DOHH2 (cell line): ENCODE results near the gene FAM53B.

Experiments
- H3F3A ChIP-seq: fragments of 200-600 bp; sonication (generic), shearing (Covaris generic); 2 replicates; pipeline ENCODE4 v1.6.0; 2016; ENCODE audit warnings: antibody characterized with exemption, mild to moderate bottlenecking; ENCODE audit not compliant: control insufficient read depth, insufficient read depth
- H3K27ac ChIP-seq: fragments of 200-600 bp; sonication (generic); 2 replicates; pipeline ENCODE4 v1.5.1; 2014; ENCODE audit warnings: low read depth, mild to moderate bottlenecking, low read length, moderate library complexity
- H3K27me3 ChIP-seq: fragments of 200-600 bp; sonication (generic); 2 replicates; pipeline ENCODE4 v1.6.1; 2014; ENCODE audit warnings: mild to moderate bottlenecking, low read length, mixed read lengths; ENCODE audit not compliant: control insufficient read depth
- H3K36me3 ChIP-seq: fragments of 200-600 bp; sonication (generic); 2 replicates; pipeline ENCODE4 v1.6.1; 2014; ENCODE audit warnings: mild to moderate bottlenecking, low read length, moderate library complexity, mixed read lengths; ENCODE audit not compliant: control insufficient read depth
- H3K4me1 ChIP-seq: fragments of 200-600 bp; sonication (generic); 2 replicates; pipeline ENCODE4 v1.6.1; 2014; ENCODE audit warnings: mild to moderate bottlenecking, low read length, mixed read lengths; ENCODE audit not compliant: control insufficient read depth
- H3K4me2 ChIP-seq: fragments of 200-600 bp; sonication (generic); 2 replicates; pipeline ENCODE4 v1.6.0; 2014; ENCODE audit warnings: mild to moderate bottlenecking, low read length, moderate library complexity
- H3K4me3 ChIP-seq: fragments of 200-600 bp; sonication (generic); 2 replicates; pipeline ENCODE4 v1.5.1; 2014; ENCODE audit warnings: mild to moderate bottlenecking, low read length, mixed read lengths
- H3K79me2 ChIP-seq: fragments of 200-600 bp; sonication (generic); 2 replicates; pipeline ENCODE4 v1.6.1; 2014; ENCODE audit warnings: mild to moderate bottlenecking, low read length, mixed read lengths; ENCODE audit not compliant: control insufficient read depth
- H3K9me2 ChIP-seq: fragments of 200-600 bp; sonication (generic); replicated peaks from 2 replicates; pipeline ENCODE4 v1.6.1; 2014; ENCODE audit warnings: mild to moderate bottlenecking, low read length, mixed read lengths; ENCODE audit not compliant: control insufficient read depth
- H3K9me3 ChIP-seq: fragments of 200-600 bp; sonication (generic); 2 replicates; pipeline ENCODE4 v1.6.1; 2014; ENCODE audit warnings: antibody characterized with exemption, low read length, mixed read lengths; ENCODE audit not compliant: control insufficient read depth, insufficient read depth
- H4K20me1 ChIP-seq: fragments of 200-600 bp; sonication (generic); 2 replicates; pipeline ENCODE4 v1.6.0; 2014; ENCODE audit warnings: low read depth, mild to moderate bottlenecking, antibody characterized with exemption, low read length, moderate library complexity; ENCODE audit not compliant: control insufficient read depth, insufficient read depth
- CTCF ChIP-seq: fragments of 200-600 bp; sonication (generic); IDR thresholded peaks from one replicate; pipeline ENCODE4 v1.5.1; 2014; ENCODE audit warnings: antibody characterized with exemption, mild to moderate bottlenecking, low read depth, low read length; ENCODE audit not compliant: poor library complexity, severe bottlenecking
- EZH2phosphoT487 ChIP-seq: fragments of 200-600 bp; sonication (generic); IDR thresholded peaks from 2 replicates; pipeline ENCODE4 v1.6.1; 2017; ENCODE audit warnings: borderline replicate concordance, mild to moderate bottlenecking, antibody characterized with exemption, low read length, moderate library complexity, mixed read lengths

Gene FAM53B

GRCh38 chr10:124725171-124725631 lies 19.0 kb downstream of the FAM53B start:
- peaks cover 99% of the 10 kb centered on the region for H3K79me2 ChIP-seq
- H3K4me3 ChIP-seq: no peak overlapping the region
- peaks cover 12% of the 10 kb centered on the region for H3F3A ChIP-seq
- peak overlapping the region; percentile 42 for H3K4me2 ChIP-seq
- H4K20me1 ChIP-seq: peaks cover 22% of the 10 kb centered on the region; the same call in 1 of the 2 replicates
- H3K27ac ChIP-seq: no peak overlapping the region
- TF ChIP-seq CTCF (no peak), EZH2phosphoT487 (no peak)
- H3K4me1 ChIP-seq: peaks cover 92% of the 10 kb centered on the region
- peaks cover 31% of the 10 kb centered on the region for H3K36me3 ChIP-seq
- H3K27me3 ChIP-seq: no peaks in the 10 kb centered on the region
- H3K9me2 ChIP-seq: no peaks in the 10 kb centered on the region
- H3K9me3 ChIP-seq: no peaks in the 10 kb centered on the region

- Histone ChIP-seq H4K20me1 (peaks cover 22% of the 10 kb centered on the region; the same call in 1 of the 2 replicates), H3F3A (peaks cover 12% of the 10 kb centered on the region), H3K4me1 (peaks cover 92% of the 10 kb centered on the region), H3K4me2 (peak overlapping the region; percentile 42), H3K36me3 (peaks cover 27% of the 10 kb centered on the region), H3K79me2 (peaks cover 97% of the 10 kb centered on the region), H3K4me3 (no peak overlapping the region), H3K27me3 (no peaks in the 10 kb centered on the region), H3K9me2 (no peaks in the 10 kb centered on the region), H3K9me3 (no peaks in the 10 kb centered on the region), H3K27ac (no peak overlapping the region)
- TF ChIP-seq CTCF: no peak
- TF ChIP-seq EZH2phosphoT487: no peak
These were observed 19.7 kb downstream of the FAM53B start for GRCh38 chr10:124724279-124725027.

GRCh38 chr10:124723826-124724225 lies 20.4 kb downstream of the FAM53B start:
- Histone ChIP-seq H3K36me3 (peaks cover 27% of the 10 kb centered on the region), H3K4me2 (peak overlapping the region; percentile 42), H3F3A (peaks cover 14% of the 10 kb centered on the region), H3K79me2 (peaks cover 97% of the 10 kb centered on the region), H3K4me3 (no peak overlapping the region), H4K20me1 (peaks cover 18% of the 10 kb centered on the region), H3K4me1 (peaks cover 92% of the 10 kb centered on the region), H3K27me3 (no peaks in the 10 kb centered on the region), H3K27ac (peak overlapping the region; percentile 18; the same call in 1 of the 2 replicates), H3K9me2 (no peaks in the 10 kb centered on the region), H3K9me3 (no peaks in the 10 kb centered on the region)
- no peak for TF ChIP-seq CTCF
- TF ChIP-seq EZH2phosphoT487: no peak
